ENCODE measurements around the gene IQCH.
"Not testable (repeated sequence)": the region's sequence is repeated elsewhere in the genome, so short reads cannot be mapped to it uniquely, and the experiment has no call there.

The IQCH gene

GRCh38 chr15:67349634-67350033 is 95.0 kb downstream of the IQCH start:
- no peak for DNase-seq (ENCODE audit: low read depth in 2 of 3, low spot score in 2 of 3)

- DNase-seq (ENCODE audit: low read depth in 2 of 3, low spot score in 2 of 3) = no peak
These were observed 95.5 kb downstream of the IQCH start for GRCh38 chr15:67350042-67350441.

GRCh38 chr15:67358391-67358790 is 103.8 kb downstream of the IQCH start:
- DNase-seq (ENCODE audit: low read depth in 2 of 3, low spot score in 2 of 3) = no peak

GRCh38 chr15:67358812-67359211 is 104.2 kb downstream of the IQCH start:
- DNase-seq (ENCODE audit: low read depth in 2 of 3, low spot score in 2 of 3) = no peak

- no peak for DNase-seq (ENCODE audit: low read depth in 2 of 3, low spot score in 2 of 3)
These were observed 105.0 kb downstream of the IQCH start for GRCh38 chr15:67359431-67360079.

- DNase-seq (ENCODE audit: low read depth in 2 of 3, low spot score in 2 of 3) = no peak
These were observed 106.5 kb downstream of the IQCH start for GRCh38 chr15:67361100-67361499.

GRCh38 chr15:67363712-67364111 is 109.1 kb downstream of the IQCH start:
- DNase-seq (ENCODE audit: low read depth in 2 of 3, low spot score in 2 of 3) = not testable (repeated sequence)

GRCh38 chr15:67365994-67366393 is 111.4 kb downstream of the IQCH start:
- no peak for DNase-seq (ENCODE audit: low read depth in 2 of 3, low spot score in 2 of 3)

GRCh38 chr15:67366904-67367303 is 112.3 kb downstream of the IQCH start:
- no peak for DNase-seq (ENCODE audit: low read depth in 2 of 3, low spot score in 2 of 3)

GRCh38 chr15:67369359-67369998 is 114.9 kb downstream of the IQCH start:
- DNase-seq (ENCODE audit: low read depth in 2 of 3, low spot score in 2 of 3) = no peak

GRCh38 chr15:67370206-67370954 is 115.8 kb downstream of the IQCH start:
- DNase-seq (ENCODE audit: low read depth in 2 of 3, low spot score in 2 of 3) = no peak

GRCh38 chr15:67372543-67372942 is 118.0 kb downstream of the IQCH start:
- no peak for DNase-seq (ENCODE audit: low read depth in 2 of 3, low spot score in 2 of 3)

GRCh38 chr15:67372986-67373675 is 118.5 kb downstream of the IQCH start:
- no peak for DNase-seq (ENCODE audit: low read depth in 2 of 3, low spot score in 2 of 3)

- no peak for DNase-seq (ENCODE audit: low read depth in 2 of 3, low spot score in 2 of 3)
These were observed 119.4 kb downstream of the IQCH start for GRCh38 chr15:67373971-67374370.

GRCh38 chr15:67379530-67379929 is 124.9 kb downstream of the IQCH start:
- DNase-seq (ENCODE audit: low read depth in 2 of 3, low spot score in 2 of 3) = no peak

GRCh38 chr15:67380921-67381320 is 126.3 kb downstream of the IQCH start:
- DNase-seq (ENCODE audit: low read depth in 2 of 3, low spot score in 2 of 3) = no peak

- DNase-seq (ENCODE audit: low read depth in 2 of 3, low spot score in 2 of 3) = no peak
These were observed 126.9 kb downstream of the IQCH start for GRCh38 chr15:67381416-67382045.

GRCh38 chr15:67382723-67383122 is 128.1 kb downstream of the IQCH start:
- DNase-seq (ENCODE audit: low read depth in 2 of 3, low spot score in 2 of 3) = no peak

GRCh38 chr15:67383899-67384298 is 129.3 kb downstream of the IQCH start:
- DNase-seq (ENCODE audit: low read depth in 2 of 3, low spot score in 2 of 3) = no peak

- DNase-seq (ENCODE audit: low read depth in 2 of 3, low spot score in 2 of 3) = no peak
These were observed 130.2 kb downstream of the IQCH start for GRCh38 chr15:67384761-67385160.

GRCh38 chr15:67385971-67386370 is 131.4 kb downstream of the IQCH start:
- no peak for DNase-seq (ENCODE audit: low read depth in 2 of 3, low spot score in 2 of 3)
